ENCODE results near the gene DCAF6. TPM values are rescaled to one million over a fixed set of nuclear protein-coding genes. Genes with fewer than 3 reads are reported as not detected.
"Not testable (repeated sequence)": the region's sequence is repeated elsewhere in the genome, so short reads cannot be mapped to it uniquely, and the experiment has no call there.

The DCAF6 gene
- total RNA-seq, 1 donor from 2014 or later: 9.8 TPM

- no peak for TF ChIP-seq CTCF (IDR thresholded peaks at IDR 0.05)
- H3K27ac ChIP-seq: no peak overlapping the region
- intact Hi-C loops (cut with DNase I): no loop called here
- no peaks in the 10 kb centered on the region for H3K27me3 ChIP-seq
- no peaks in the 10 kb centered on the region for H3K9me3 ChIP-seq
- H3K36me3 ChIP-seq: peaks cover 0 to 4% of the 10 kb centered on the region in 2 donors
- H3K4me1 ChIP-seq: peaks cover 0 to 14% of the 10 kb centered on the region in 2 donors
- DNase-seq (ENCODE audit: low spot score in 2 of 2): no peak
- no peak overlapping the region for H3K4me3 ChIP-seq
Observed at GRCh38 chr1:167924102-167924501, 12.4 kb upstream of the DCAF6 start.

- no peak overlapping the region for H3K27ac ChIP-seq
- peaks cover 0 to 4% of the 10 kb centered on the region in 2 donors for H3K36me3 ChIP-seq
- no peak for TF ChIP-seq CTCF (IDR thresholded peaks at IDR 0.05)
- H3K4me3 ChIP-seq: no peak overlapping the region
- no peaks in the 10 kb centered on the region for H3K9me3 ChIP-seq
- intact Hi-C loops (cut with DNase I): no loop called here
- H3K4me1 ChIP-seq: peaks cover 0 to 14% of the 10 kb centered on the region in 2 donors
- DNase-seq (ENCODE audit: low spot score in 2 of 2): no peak
- H3K27me3 ChIP-seq: no peaks in the 10 kb centered on the region
Observed at GRCh38 chr1:167924543-167925231, 11.8 kb upstream of the DCAF6 start.

GRCh38 chr1:167926486-167926997 is 9.9 kb upstream of the DCAF6 start:
- Histone ChIP-seq H3K27me3 (no peaks in the 10 kb centered on the region), H3K36me3 (peaks cover 0 to 4% of the 10 kb centered on the region in 2 donors), H3K4me1 (peaks cover 0 to 14% of the 10 kb centered on the region in 2 donors), H3K4me3 (no peak overlapping the region), H3K9me3 (no peaks in the 10 kb centered on the region), H3K27ac (no peak overlapping the region)
- DNase-seq (ENCODE audit: low spot score in 2 of 2): no peak
- intact Hi-C loops (cut with DNase I): no loop called here
- TF ChIP-seq CTCF (IDR thresholded peaks at IDR 0.05): no peak

GRCh38 chr1:167927046-167927754 is 9.3 kb upstream of the DCAF6 start:
- no peak for DNase-seq (ENCODE audit: low spot score in 2 of 2)
- no peak for TF ChIP-seq CTCF (IDR thresholded peaks at IDR 0.05)
- peaks cover 0 to 4% of the 10 kb centered on the region in 2 donors for H3K36me3 ChIP-seq
- H3K4me3 ChIP-seq: no peak overlapping the region
- peaks cover 0 to 8% of the 10 kb centered on the region in 2 donors for H3K4me1 ChIP-seq
- no peaks in the 10 kb centered on the region for H3K9me3 ChIP-seq
- H3K27ac ChIP-seq: no peak overlapping the region
- no peaks in the 10 kb centered on the region for H3K27me3 ChIP-seq
- intact Hi-C loops (cut with DNase I): no loop called here

GRCh38 chr1:167928457-167928852 is 8.0 kb upstream of the DCAF6 start:
- Histone ChIP-seq H3K4me3 (no peak overlapping the region), H3K4me1 (peaks cover 0 to 9% of the 10 kb centered on the region in 2 donors), H3K36me3 (peaks cover 0 to 1% of the 10 kb centered on the region in 2 donors), H3K9me3 (no peaks in the 10 kb centered on the region), H3K27ac (no peak overlapping the region), H3K27me3 (no peaks in the 10 kb centered on the region)
- TF ChIP-seq CTCF (IDR thresholded peaks at IDR 0.05): no peak
- intact Hi-C loops (cut with DNase I): no loop called here
- DNase-seq (ENCODE audit: low spot score in 2 of 2): no peak

- H3K4me3 ChIP-seq; H3K36me3 ChIP-seq; H3K27ac ChIP-seq; intact Hi-C loops (cut with DNase I); H3K9me3 ChIP-seq; DNase-seq (ENCODE audit: low spot score in 2 of 2); H3K27me3 ChIP-seq: not testable (repeated sequence)
- peaks cover 0 to 13% of the 10 kb centered on the region in 2 donors for H3K4me1 ChIP-seq
Observed at GRCh38 chr1:167928919-167929318, 7.6 kb upstream of the DCAF6 start.
